GM10248 (cell line): ENCODE data around the gene TPCN2.

Source experiments
- CTCF ChIA-PET: fragments of 300-600 bp; sonication (Branson Sonifier 250); formaldehyde crosslinking; extraction: SDS; loops from one replicate; lab custom pipeline; 2021; ENCODE audit warnings: antibody characterized with exemption; lab: Yijun Ruan, JAX
- POLR2A ChIA-PET: fragments of 350-650 bp; sonication (Branson Sonifier 250); formaldehyde crosslinking; extraction: SDS; loops from one replicate; lab custom pipeline; 2020; ENCODE audit warnings: antibody characterized with exemption; lab: Yijun Ruan, JAX
- DNase-seq: peaks from one replicate; pipeline ENCODE4 v3.0.0; 2012; ENCODE audit errors: extremely low spot score
- CTCF ChIP-seq: IDR thresholded peaks from 2 replicates; pipeline ENCODE4 v1.5.1; 2012; ENCODE audit warnings: mild to moderate bottlenecking, low read depth; ENCODE audit errors: extremely low read depth, missing control alignments, control extremely low read depth

Gene TPCN2

DNA sequence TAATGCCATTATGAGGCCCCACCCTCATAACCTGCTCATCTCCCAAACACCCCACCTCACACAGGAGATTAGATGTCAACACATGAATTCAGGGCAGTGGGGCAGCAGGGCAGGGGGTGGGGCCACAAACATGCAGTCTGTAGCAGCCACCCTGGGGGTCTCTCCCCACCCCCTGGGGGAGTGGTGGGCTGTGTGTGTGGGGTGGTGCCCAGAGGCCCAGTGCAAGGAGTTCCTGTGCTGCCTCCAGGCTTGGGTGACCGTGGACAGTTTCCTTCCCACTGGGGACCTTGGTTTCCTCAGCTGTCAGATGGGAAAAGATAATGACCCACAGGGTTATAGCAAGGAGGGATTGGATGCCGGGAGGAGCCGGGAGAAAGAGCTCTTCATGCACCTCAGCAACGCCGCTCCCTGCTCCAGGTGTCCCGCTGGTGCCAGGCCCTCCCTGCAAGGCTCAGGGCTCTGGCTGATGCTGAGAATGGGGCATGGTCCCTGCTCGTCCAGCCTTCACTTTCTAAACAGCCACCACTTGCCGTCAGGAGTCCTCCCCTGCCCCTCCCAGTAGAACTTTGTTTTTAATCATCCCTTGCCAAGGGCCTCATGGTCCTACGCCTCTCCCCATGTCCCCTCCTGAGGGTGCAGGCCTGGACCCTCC is 33.7 kb upstream of the TPCN2 start:
- POLR2A ChIA-PET = no interaction called here
- CTCF ChIA-PET = no interaction called here
- no peak for DNase-seq
- TF ChIP-seq CTCF = no peak

- ChIA-PET CTCF (no interaction called here), POLR2A (no interaction called here)
- no peak for TF ChIP-seq CTCF
- DNase-seq = no peak
These were observed 30.8 kb upstream of the TPCN2 start for GRCh38 chr11:69017951-69018350.

DNA sequence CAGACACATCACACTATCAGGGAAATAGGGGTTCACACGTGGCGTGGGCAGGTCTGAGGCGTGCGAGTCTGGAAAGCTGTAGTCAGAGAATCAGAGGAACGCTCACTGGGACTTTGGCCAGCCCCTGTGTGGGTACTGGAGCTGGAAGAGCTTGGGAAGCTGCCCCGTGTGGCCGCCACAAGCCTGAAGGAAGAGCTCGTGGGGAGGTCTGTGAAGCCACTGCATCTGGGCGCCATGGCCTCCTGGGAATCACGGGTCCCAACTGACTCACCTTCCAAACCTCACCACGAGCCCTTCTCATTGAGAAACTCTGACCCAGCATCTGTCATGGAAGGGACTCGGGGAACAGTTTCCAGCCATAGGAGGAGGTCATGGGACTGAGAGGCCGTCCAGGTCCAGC is 29.8 kb upstream of the TPCN2 start:
- ChIA-PET CTCF (no interaction called here), POLR2A (no interaction called here)
- no peak for DNase-seq
- TF ChIP-seq CTCF = no peak

DNA sequence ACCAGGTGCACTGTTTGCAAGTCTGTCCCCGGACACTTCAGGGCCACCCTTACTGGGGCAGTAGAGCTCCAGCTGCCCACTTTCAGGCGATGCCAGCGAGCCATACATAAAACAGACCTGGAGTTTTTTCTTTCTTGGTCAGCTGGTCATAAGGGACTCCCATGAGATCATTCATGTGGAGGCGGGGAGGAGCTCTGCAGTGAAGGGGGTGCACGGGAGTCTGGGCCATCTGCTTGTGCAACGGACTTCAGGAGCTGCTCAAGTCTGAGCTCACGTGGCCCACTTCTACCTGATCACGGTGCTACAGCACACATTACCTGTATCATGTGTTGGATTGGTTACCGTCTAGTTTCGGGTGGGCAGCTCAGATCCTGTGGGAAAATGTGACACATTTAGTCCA is 26.5 kb upstream of the TPCN2 start:
- ChIA-PET CTCF (interaction anchor here (1.2 to 1.3 kb wide), 3 partner anchors 11 to 21 kb away, joined by 3 to 4 read pairs (median 4); no protein-coding TSS in a partner anchor), POLR2A (no interaction called here)
- DNase-seq = no peak
- TF ChIP-seq CTCF = no peak

GRCh38 chr11:69024509-69024908 is 24.2 kb upstream of the TPCN2 start:
- TF ChIP-seq CTCF = no peak
- POLR2A ChIA-PET = no interaction called here
- DNase-seq = no peak
- CTCF ChIA-PET = no interaction called here

- DNase-seq = no peak
- TF ChIP-seq CTCF = no peak
- ChIA-PET POLR2A (no interaction called here), CTCF (interaction anchor here (1.7 kb wide), 1 partner anchor 16 kb away, joined by 4 read pairs; no protein-coding TSS in a partner anchor)
These were observed 20.9 kb upstream of the TPCN2 start for GRCh38 chr11:69027704-69028372.
